Fibroblast of gingiva (primary cell): Measurements from ENCODE around the gene ATP6V0A4.
"Not testable (repeated sequence)": the region's sequence is repeated elsewhere in the genome, so short reads cannot be mapped to it uniquely, and the experiment has no call there.

ENCODE experiments used
- DNase-seq: peaks from one replicate; pipeline ENCODE4 v3.0.0-alpha.2; 2011; ENCODE audit warnings: low read depth

Gene ATP6V0A4

DNA sequence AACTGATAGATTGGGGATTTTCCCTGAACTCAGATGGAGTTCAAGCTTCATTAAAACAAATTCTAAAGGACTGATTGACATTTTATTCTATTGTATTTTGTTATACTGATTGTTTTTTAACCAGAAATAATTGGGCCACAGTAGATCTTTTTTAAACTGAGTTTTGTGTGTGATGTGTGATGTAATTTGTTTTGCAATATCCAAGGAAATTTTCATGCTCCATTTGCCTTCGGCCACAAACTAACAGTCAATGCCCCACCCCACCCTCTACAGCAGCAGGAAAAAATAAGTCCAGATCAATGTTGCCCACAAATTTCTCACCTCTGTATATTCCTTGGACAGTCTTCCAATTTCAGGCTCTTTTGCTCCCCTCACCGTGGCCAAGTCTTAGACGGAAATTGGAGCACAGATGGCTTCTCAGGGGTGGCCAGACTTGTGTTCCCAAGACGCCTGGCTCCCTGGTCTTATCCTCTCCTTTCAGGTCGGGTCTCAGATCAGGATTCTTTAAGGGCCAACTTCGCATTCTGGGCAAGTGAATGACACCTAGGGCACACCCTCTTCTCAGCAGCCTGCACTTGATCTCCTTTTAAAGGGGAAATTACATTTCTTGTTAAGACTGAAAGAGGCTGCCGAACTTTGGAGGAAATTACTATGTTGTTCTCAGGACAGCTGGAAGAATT lies 97.0 kb downstream of the ATP6V0A4 start, which contains the start of gene SVOPL:
Gene SVOPL, minus strand, starts transcription at position 506 of the 680 bp plus-strand sequence. CDS start 22,317 bp downstream, outside the sequence.
- DNase-seq = no peak

DNA sequence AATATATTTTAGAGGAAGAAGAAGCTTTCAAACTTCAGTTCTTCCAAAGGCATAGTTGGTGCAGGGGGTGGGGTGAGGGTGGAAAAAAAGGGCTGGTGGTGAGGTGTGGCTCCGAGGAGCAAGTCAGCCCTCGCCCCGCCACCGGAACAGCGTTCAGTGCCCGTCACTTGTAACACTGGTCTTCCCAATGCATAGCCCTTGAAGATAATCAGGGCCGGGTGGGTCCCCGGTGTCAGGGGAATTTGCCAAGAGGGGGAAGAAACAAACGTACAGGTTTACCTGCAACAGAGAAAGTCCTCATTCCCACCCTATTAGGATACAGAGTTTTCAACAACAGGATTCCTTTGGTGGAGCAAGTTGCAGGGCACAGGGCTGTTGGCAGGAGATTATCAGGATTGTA lies 98.3 kb downstream of the ATP6V0A4 start:
- no peak for DNase-seq

DNA sequence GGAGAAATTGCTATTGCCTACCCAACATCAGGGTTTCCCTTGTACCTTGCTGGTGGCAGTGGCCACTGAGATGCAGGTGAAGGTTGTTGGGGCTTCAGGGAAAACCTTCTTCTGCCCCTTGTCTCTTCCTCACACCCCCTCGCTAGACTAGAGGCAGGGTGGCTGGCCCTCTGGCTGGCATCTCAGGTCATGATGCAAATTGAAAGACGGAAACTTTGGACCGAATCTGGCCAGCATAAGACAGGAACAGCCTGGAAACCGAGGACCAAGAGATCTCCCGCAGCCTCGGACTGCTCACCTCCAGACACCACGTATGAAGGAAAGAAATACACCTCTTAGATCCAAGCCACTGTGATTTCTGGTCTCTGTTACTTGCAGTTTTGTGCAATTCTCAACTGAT lies 99.7 kb downstream of the ATP6V0A4 start:
- DNase-seq = no peak

DNA sequence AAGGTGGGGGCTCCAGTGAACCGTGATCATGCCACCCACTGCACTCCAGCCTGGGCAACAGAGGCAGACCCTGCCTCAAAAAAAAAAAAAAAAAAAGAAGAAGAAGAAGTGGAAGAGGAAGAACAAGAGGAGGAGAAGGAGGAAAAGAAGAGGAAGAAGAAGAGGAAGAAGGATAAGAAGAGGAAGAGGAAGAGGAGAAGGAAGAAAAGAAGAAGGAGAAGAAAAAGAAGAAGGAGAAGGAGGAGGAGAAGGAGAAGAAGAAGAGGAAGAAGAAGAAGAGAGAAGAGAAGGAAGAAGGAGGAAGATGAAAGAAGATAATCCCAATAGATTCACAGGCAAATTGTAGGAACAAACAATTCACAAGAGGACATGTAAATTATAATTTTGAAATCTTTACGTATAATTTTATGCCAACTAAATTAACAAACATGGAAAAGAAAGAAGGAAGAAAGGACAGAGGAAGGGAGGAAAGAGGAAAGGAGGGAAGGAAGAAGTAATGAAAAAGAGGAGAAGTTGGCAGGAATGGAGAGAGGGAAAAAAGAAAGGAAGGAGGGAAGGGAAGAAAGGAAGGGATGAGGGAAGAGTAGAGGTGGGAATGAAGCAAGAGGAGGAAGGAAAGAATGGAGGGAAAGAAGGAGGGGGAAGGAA lies 100.3 kb downstream of the ATP6V0A4 start:
- DNase-seq = no peak

DNA sequence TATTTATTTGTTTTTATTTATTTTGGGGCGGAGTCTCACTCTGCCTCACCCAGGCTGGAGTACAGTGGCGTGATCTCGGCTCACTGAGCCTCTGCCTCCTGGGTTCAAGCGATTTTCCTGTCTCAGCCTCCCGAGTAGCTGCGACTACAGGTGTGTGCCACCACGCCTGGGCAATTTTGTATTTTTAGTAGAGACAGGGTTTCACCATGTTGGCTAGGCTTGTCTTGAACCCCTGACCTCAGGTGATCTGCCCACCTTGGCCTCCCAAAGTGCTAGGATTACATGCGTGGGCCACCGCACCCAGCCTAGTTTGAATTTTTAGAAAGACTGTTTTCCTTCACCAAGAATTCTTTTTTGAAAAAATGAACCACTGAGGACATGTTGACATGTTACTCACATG lies 102.2 kb downstream of the ATP6V0A4 start:
- DNase-seq = not testable (repeated sequence)

DNA sequence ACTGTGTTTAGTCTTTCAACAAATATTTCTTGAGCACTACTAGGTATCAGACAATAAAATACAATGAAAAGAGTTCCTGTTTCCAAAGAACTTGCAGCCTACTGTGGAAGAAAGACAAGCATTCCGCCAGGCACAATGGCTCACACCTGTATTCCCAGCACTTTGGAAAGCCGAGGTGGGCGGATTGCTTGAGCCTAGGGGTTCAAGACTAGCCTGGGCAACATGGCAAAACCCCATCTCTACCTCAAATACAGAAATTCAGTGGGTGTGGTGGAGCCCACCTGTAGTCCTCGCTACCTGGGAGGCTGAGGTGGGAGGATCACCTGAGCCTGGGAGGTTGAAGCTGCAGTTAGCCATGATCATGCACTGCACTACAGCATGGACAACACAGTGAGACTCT lies 102.9 kb downstream of the ATP6V0A4 start:
- no peak for DNase-seq

DNA sequence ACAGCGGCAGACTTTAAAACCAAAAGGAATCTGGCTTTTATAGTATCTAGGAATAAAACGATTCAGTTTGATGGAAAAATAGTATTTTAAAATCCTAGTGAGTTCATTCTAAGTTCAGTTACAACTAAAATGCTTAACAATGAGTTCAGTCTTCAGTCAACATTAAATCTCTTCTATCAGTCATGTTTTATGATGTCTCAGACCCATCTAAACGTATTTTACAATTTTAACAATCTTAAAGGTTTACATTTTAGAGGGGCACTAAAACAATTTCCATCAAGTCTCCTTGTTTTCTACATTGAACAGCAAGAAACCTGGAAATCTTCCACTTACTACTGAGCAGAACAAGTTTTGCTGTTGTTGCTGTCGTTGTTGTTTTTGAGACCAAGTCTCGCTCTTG lies 106.8 kb downstream of the ATP6V0A4 start:
- DNase-seq = no peak

DNA sequence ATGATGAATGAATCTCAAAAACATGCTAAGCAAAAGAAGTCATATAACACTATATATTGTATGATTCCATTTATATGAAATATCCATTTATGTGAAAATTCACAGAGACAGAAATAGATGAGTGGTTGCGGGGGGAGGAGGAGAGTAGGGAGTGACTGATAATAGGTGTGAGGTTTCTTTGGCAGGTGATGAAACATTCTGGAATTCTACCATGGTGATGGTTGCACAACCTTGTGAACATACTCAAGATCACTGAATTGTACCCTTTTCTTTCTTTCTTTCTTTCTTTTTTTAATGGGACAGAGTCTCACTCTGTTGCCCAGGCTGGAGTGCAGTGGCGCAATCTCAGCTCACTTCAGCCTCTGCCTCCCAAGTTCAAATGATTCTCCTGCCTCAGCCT lies 107.5 kb downstream of the ATP6V0A4 start:
- no peak for DNase-seq

DNA sequence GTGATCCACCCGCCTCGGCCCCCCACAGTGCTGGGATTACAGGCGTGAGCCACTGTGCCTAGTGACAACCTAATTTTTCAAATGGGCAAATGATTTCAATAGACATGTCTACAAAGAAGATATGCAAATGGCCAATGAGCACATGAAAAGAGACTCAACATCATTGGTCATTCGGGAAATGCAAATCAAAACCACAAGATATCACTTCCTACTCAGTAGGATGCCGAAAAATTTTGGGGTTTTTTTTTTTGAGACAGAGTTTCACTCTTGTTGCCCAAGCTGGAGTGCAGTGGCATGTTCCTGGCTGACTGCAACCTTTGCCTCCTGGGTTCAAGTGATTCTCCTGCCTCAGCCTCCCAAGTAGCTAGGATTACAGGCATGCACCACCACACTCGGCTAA lies 110.0 kb downstream of the ATP6V0A4 start:
- DNase-seq = not testable (repeated sequence)

DNA sequence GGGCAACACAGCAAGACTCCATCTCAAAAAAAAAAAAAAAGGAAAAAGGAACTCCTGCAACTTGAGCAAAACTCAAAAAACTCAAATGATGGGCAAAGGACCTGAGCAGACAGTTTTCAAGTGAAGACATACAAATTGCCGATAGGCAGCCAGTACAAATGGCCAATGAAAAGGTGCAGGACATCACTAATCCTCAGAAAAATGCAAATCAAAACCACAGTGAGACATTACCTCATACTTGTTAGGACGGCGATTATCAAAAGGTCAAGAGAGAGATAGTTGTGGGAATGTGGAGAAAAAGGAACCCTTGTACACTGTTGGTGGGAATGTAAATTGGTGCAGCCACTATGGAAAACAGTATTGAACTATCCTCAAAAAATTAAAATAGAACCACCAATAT lies 113.7 kb downstream of the ATP6V0A4 start:
- no peak for DNase-seq

DNA sequence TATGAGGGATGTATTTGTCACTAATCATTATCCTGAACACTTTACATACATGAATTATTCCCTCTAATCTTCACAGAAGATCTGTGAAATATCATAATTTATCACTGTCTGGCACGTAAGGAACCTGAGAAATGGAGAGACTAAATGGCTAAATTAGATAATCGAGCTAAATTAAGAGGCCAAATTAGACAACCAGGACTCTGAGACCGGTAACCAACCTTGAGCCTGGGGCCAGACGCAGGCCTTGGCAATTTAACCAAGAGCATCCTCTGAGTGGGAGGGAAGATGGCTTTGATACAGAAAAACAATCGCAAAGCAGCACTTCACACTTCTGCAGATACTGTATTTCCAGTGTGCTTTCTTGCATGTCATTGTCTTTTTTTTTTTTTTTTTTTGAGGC lies 118.2 kb downstream of the ATP6V0A4 start:
- no peak for DNase-seq

DNA sequence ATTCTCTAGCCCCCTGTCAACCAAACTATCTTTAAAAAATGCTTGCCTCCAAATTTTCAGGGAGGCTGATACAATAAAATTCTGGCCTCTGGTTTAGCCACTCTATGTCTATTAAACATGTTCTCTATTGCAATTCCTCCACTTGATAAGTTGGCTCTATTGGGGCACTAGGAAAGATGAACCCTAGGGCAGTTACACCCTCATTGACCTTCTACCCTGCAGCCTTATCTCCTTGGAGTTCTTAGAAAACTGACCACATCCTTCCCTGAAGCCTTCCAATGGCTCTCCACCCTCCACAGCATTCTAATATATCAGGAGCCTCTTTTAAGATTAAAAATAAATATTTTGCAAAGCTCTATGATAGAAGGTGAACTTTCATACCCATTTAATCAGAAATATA lies 127.4 kb downstream of the ATP6V0A4 start:
- no peak for DNase-seq

DNA sequence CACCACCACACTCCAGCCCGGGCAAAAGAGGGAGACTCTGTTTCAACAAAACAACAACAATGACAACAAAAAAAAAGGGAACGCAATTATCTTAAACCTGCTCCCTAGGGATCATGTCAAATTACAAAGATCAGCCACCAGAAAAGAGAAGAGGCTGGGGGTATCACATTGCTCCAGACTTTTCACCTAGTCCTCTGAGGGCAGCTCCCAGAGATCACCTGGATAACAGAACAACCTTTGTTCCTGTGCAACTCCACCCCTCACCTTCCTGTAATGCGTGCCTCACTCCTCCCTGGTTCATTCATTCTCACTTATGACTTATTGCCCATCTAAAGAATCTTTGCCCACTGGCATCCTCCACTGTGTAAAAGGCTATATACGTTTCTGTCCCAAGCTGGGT lies 128.6 kb downstream of the ATP6V0A4 start:
- DNase-seq = no peak

DNA sequence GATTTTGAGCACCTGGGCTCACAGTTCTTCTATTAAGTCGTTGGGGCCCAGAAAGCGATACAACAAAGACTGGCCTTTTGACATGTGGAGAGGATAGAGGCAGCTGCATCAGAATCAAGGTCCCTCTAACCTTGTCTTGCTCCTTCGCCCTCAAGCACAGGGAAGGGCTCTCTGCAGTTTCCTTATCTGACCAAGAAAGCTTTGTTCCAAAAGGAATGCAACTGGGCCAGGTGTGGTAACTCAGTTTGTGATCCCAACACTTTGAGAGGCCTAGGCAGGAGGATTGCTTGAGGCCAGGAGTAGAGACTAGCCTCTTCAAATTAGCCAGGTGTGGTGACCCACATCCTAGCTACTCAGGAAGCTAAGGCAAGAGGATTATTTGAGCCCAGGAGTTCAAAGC lies 129.1 kb downstream of the ATP6V0A4 start:
- no peak for DNase-seq

DNA sequence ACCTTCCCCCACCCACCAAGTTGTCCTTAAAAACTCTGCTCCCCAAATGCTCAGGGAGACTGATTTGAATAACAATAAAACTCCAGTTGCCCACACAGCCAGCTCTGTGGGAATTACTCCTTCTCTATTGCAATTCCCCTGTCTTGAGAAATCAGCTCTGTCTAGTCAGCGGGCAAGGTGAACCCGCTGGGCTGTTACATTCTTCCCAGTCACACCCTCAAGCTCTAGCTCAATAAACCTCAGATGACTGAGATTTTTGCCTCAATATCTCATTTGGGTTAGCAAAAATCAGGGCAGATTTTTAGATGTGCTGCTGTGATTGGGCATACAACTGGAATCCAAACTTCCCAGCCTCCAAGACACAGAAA lies 129.8 kb downstream of the ATP6V0A4 start:
- DNase-seq = no peak

DNA sequence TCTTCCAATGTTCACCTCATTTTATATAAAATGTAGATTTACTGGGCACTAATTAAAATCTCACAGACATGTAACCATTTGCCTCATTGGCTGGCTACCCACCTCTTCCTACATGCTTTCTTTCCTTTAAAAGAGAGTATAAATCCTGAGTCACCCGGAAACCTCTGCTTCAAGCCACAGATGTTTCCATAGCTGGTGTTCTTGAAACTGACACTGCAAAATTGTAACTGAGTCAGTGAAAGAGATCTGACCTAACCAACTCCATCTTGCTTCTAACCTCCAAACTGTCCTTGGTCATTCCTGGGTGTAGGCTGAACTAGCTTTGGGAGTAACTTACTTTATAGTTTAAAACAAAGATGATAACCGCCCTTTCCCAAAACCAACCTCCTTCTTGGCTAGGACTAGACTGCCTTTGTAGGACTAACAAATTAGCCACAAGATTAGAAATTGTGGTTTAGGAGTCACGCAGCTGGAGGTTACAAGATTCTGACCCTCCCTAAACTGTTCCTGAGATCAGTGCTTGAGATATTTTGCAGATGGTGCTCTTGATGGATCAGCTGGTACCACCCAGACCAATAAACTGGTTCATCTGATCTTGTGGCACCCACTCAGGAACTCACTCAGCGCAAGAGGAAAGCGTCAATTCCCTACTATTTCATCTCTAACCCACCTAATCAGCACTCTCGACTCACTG lies 130.3 kb downstream of the ATP6V0A4 start:
- no peak for DNase-seq

DNA sequence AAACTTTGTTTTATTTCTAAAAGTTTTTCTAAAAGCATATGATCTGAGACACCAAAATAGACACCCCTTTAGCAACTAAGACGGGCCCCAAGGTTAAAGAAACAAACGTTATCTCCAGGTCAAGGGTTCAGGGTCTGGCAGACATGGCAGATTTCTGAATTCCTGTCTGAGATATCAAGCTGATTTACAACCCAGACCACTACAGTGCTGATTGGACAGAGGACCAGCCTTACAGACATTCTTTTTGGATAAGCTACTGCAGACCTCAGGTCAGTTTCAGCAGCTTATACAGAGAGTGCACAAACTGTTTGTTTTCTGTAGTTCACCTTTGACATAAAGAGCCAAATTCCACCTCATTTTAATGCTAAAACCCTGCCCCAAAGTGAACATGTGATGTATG lies 131.6 kb downstream of the ATP6V0A4 start:
- DNase-seq = no peak

DNA sequence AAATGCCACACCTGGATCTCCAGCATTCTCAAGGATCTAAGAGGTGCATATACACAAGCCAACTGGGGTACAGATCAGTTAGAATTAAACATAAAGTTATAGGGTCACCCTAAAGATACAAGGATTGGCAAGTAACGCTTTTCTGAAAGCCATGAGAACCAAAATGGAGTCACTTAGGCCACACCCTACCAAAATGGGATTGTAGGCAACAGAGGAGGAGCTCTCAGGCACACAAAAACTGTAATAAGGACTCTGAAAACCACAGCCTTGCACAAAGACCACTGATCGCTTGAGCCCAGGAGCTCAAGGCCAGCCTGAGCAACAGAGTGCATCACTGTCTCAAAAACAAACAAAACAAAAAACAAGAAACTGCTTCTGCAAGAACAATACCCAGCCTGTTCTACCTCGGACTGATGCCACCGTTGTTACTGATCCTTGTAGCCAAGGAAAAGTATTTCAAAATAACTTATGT lies 132.3 kb downstream of the ATP6V0A4 start:
- DNase-seq = no peak

DNA sequence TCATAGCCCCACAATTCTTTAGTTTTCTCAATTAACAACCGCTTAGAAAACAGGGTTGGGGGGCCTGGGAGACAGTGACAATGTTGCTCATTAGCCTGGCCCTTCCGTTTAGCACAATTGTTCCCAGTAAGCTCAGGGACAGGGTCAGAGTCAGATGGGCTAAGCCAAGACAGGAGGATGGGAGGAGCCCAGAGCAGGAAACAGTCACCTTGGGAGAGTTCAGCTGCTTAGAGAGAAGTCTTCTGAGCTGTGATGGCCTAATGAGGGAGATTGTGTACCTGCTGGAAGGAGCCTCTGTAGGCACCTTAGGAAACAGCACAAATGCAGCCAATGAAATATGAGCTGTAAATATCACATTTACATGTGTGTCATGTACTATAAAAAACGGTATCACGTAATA lies 132.7 kb downstream of the ATP6V0A4 start:
- no peak for DNase-seq

DNA sequence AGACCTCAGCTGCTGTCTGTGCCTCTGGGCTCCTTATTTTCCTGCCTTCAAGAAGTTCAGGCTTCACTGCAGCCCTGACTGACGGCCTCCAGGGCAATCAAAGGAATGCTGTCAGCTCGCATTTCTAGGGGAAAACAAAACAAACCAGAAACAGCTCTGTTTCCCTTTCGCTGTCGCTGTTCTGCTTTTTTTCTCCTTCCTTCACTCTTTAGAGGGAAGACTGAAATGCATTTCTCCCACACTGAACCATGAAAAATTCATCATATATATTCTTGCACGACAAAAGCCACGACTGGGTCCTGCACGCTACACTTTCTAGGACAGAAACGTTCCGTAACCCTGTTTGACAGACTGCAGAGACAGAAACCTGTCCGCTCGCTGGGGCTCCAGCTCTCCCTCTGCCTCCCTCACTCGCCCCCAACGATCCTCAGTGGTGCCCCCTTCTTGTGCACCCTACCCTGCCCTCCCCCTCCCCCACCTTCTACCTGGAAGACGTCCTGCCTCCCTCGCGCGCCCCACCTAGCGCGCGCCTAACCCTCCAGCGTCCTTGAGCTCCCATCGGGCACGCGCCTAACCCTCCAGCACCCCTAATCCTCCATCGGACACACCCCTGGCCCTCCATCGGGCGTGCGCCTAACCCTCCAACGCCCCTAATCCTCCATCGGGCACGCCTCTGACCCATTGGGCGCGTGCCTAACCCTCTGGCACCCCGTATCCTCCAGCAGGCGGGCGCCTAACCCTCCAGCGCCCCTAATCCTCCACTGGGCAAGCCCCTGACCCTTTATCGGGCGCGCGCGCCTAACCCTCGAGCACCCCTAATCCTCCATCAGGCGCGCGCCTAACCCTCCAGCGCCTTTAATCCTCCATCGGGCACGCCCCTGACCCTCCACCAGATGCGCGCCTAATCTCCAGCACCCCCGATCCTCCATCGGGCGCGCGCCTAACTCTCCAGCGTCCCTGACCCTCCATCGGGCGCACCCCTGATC lies 134.0 kb downstream of the ATP6V0A4 start:
- DNase-seq = no peak

DNA sequence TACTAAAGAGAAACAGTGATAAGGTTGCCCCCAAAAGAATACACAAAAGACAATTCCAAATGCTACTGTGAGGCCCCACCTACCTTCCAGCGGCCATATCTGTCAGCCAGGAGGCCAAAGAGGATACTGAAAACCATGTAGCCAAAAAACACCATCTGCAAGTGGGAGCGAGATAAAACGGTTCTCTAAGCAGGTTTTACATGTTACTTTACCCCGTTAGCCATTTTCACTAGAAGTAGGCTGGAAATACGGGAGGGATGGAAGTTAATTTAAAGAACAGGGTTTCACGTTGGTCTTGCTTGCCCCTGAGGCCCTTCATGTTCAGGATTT lies 135.0 kb downstream of the ATP6V0A4 start:
- DNase-seq = no peak
